ENCODE results near the gene CDC42BPG.

Gene CDC42BPG

GRCh38 chr11:64803846-64804345 is 40.6 kb downstream of the CDC42BPG start:
- Histone ChIP-seq H3K79me1 (ENCODE audit: low read length) (peaks cover 2% of the 10 kb centered on the region), H3K4me3 (ENCODE audit: low read length) (no peak overlapping the region), H3K4ac (ENCODE audit: low read depth, low read length) (no peak overlapping the region), H4K5ac (ENCODE audit: low read length) (no peak overlapping the region), H2BK120ac (ENCODE audit: low read depth, low read length) (no peak overlapping the region), H3K36me3 (ENCODE audit: control insufficient read depth, insufficient read depth, low read length) (peaks cover 4% of the 10 kb centered on the region), H2AK5ac (ENCODE audit: low read length) (no peak overlapping the region), H2BK15ac (replicated peaks; ENCODE audit: low read depth) (no peak overlapping the region), H3K79me2 (ENCODE audit: control insufficient read depth, insufficient read depth, low read length) (no peaks in the 10 kb centered on the region), H3K4me1 (ENCODE audit: control insufficient read depth, low read depth, low read length) (no peaks in the 10 kb centered on the region), H3K9ac (ENCODE audit: low read length) (peak overlapping the region; percentile 46), H3K18ac (ENCODE audit: low read length) (no peak overlapping the region), H3K23ac (ENCODE audit: low read length) (no peak overlapping the region), H3K4me2 (ENCODE audit: low read length) (peak overlapping the region; percentile 34), H2BK5ac (ENCODE audit: low read length) (no peak overlapping the region), H3K27me3 (ENCODE audit: insufficient read depth, low read length, poor library complexity) (no peaks in the 10 kb centered on the region), H3K56ac (ENCODE audit: low read length) (peak overlapping the region; percentile 59), H4K8ac (ENCODE audit: low read depth, low read length) (no peak overlapping the region), H3K27ac (ENCODE audit: low read depth, low read length) (peak overlapping the region; percentile 18)
- WGBS (ENCODE audit: extremely low coverage, insufficient coverage, low lambda C conversion rate) = no CpG with 5 or more reads among the region's 15 CpGs
- DNase-seq = peak; percentile 82

- H2AK5ac ChIP-seq (ENCODE audit: low read length) = no peak within 1 kb of the TSS
- H3K9ac ChIP-seq (ENCODE audit: low read length) = peak within 1 kb of the TSS; percentile 71
- DNase-seq = peak; percentile 95
- H4K8ac ChIP-seq (ENCODE audit: low read depth, low read length) = no peak within 1 kb of the TSS
- no peak within 1 kb of the TSS for H3K18ac ChIP-seq (ENCODE audit: low read length)
- no peaks in the 10 kb centered on the region for H3K4me1 ChIP-seq (ENCODE audit: control insufficient read depth, low read depth, low read length)
- no CpG with 5 or more reads among the region's 58 CpGs for WGBS (ENCODE audit: extremely low coverage, insufficient coverage, low lambda C conversion rate)
- H3K56ac ChIP-seq (ENCODE audit: low read length) = peak within 1 kb of the TSS; percentile 94
- no peak within 1 kb of the TSS for H4K5ac ChIP-seq (ENCODE audit: low read length)
- peaks cover 4% of the 10 kb centered on the region for H3K36me3 ChIP-seq (ENCODE audit: control insufficient read depth, insufficient read depth, low read length)
- H3K4me3 ChIP-seq (ENCODE audit: low read length) = peak within 1 kb of the TSS; percentile 50
- H3K79me1 ChIP-seq (ENCODE audit: low read length) = peaks cover 2% of the 10 kb centered on the region
- H2BK5ac ChIP-seq (ENCODE audit: low read length) = no peak within 1 kb of the TSS
- H3K27ac ChIP-seq (ENCODE audit: low read depth, low read length) = peak within 1 kb of the TSS; percentile 18
- no peaks in the 10 kb centered on the region for H3K79me2 ChIP-seq (ENCODE audit: control insufficient read depth, insufficient read depth, low read length)
- H2BK120ac ChIP-seq (ENCODE audit: low read depth, low read length) = no peak within 1 kb of the TSS
- no peak within 1 kb of the TSS for H2BK15ac ChIP-seq (replicated peaks; ENCODE audit: low read depth)
- no peaks in the 10 kb centered on the region for H3K27me3 ChIP-seq (ENCODE audit: insufficient read depth, low read length, poor library complexity)
- H3K4ac ChIP-seq (ENCODE audit: low read depth, low read length) = no peak within 1 kb of the TSS
- H3K4me2 ChIP-seq (ENCODE audit: low read length) = peak within 1 kb of the TSS; percentile 67
- H3K23ac ChIP-seq (ENCODE audit: low read length) = no peak within 1 kb of the TSS
Measured at GRCh38 chr11:64803158-64803845, 41.2 kb downstream of the CDC42BPG start, which contains the start of gene MAP4K2. MAP4K2 (minus strand) TSS chr11:64803214; CDS start chr11:64803149, 65 bp downstream.

GRCh38 chr11:64802370-64803157 is 41.9 kb downstream of the CDC42BPG start:
- H2BK15ac ChIP-seq (replicated peaks; ENCODE audit: low read depth) = no peak overlapping the region
- H3K56ac ChIP-seq (ENCODE audit: low read length) = peak overlapping the region; percentile 94
- peaks cover 3% of the 10 kb centered on the region for H3K36me3 ChIP-seq (ENCODE audit: control insufficient read depth, insufficient read depth, low read length)
- peak overlapping the region; percentile 67 for H3K4me2 ChIP-seq (ENCODE audit: low read length)
- peak overlapping the region; percentile 65 for H3K9ac ChIP-seq (ENCODE audit: low read length)
- DNase-seq = peak; percentile 17
- no peak overlapping the region for H3K4ac ChIP-seq (ENCODE audit: low read depth, low read length)
- H3K79me1 ChIP-seq (ENCODE audit: low read length) = peaks cover 2% of the 10 kb centered on the region
- WGBS (ENCODE audit: extremely low coverage, insufficient coverage, low lambda C conversion rate) = no CpG with 5 or more reads among the region's 54 CpGs
- no peaks in the 10 kb centered on the region for H3K27me3 ChIP-seq (ENCODE audit: insufficient read depth, low read length, poor library complexity)
- peak overlapping the region; percentile 50 for H3K4me3 ChIP-seq (ENCODE audit: low read length)
- no peak overlapping the region for H2BK120ac ChIP-seq (ENCODE audit: low read depth, low read length)
- no peak overlapping the region for H4K5ac ChIP-seq (ENCODE audit: low read length)
- no peak overlapping the region for H2AK5ac ChIP-seq (ENCODE audit: low read length)
- H3K4me1 ChIP-seq (ENCODE audit: control insufficient read depth, low read depth, low read length) = no peaks in the 10 kb centered on the region
- H3K27ac ChIP-seq (ENCODE audit: low read depth, low read length) = no peak overlapping the region
- no peak overlapping the region for H4K8ac ChIP-seq (ENCODE audit: low read depth, low read length)
- H3K23ac ChIP-seq (ENCODE audit: low read length) = no peak overlapping the region
- no peak overlapping the region for H3K18ac ChIP-seq (ENCODE audit: low read length)
- H3K79me2 ChIP-seq (ENCODE audit: control insufficient read depth, insufficient read depth, low read length) = no peaks in the 10 kb centered on the region
- H2BK5ac ChIP-seq (ENCODE audit: low read length) = no peak overlapping the region

- H3K4me3 ChIP-seq (ENCODE audit: low read length) = no peak overlapping the region
- DNase-seq = no peak
- no CpG with 5 or more reads among the region's 13 CpGs for WGBS (ENCODE audit: extremely low coverage, insufficient coverage, low lambda C conversion rate)
Measured at GRCh38 chr11:64801561-64802369, 42.7 kb downstream of the CDC42BPG start.

GRCh38 chr11:64801158-64801464 is 43.3 kb downstream of the CDC42BPG start:
- Histone ChIP-seq H2BK5ac (ENCODE audit: low read length) (no peak overlapping the region), H4K5ac (ENCODE audit: low read length) (no peak overlapping the region), H3K27ac (ENCODE audit: low read depth, low read length) (no peak overlapping the region), H3K23ac (ENCODE audit: low read length) (no peak overlapping the region), H3K4ac (ENCODE audit: low read depth, low read length) (no peak overlapping the region), H3K9ac (ENCODE audit: low read length) (no peak overlapping the region), H2BK15ac (replicated peaks; ENCODE audit: low read depth) (no peak overlapping the region), H3K4me2 (ENCODE audit: low read length) (no peak overlapping the region), H3K4me1 (ENCODE audit: control insufficient read depth, low read depth, low read length) (no peaks in the 10 kb centered on the region), H2BK120ac (ENCODE audit: low read depth, low read length) (no peak overlapping the region), H3K18ac (ENCODE audit: low read length) (no peak overlapping the region), H4K8ac (ENCODE audit: low read depth, low read length) (no peak overlapping the region), H3K79me2 (ENCODE audit: control insufficient read depth, insufficient read depth, low read length) (no peaks in the 10 kb centered on the region), H3K36me3 (ENCODE audit: control insufficient read depth, insufficient read depth, low read length) (peaks cover 3% of the 10 kb centered on the region), H2AK5ac (ENCODE audit: low read length) (no peak overlapping the region), H3K56ac (ENCODE audit: low read length) (no peak overlapping the region), H3K27me3 (ENCODE audit: insufficient read depth, low read length, poor library complexity) (no peaks in the 10 kb centered on the region), H3K79me1 (ENCODE audit: low read length) (no peaks in the 10 kb centered on the region), H3K4me3 (ENCODE audit: low read length) (no peak overlapping the region)
- no peak for DNase-seq
- WGBS (ENCODE audit: extremely low coverage, insufficient coverage, low lambda C conversion rate) = no CpG with 5 or more reads among the region's 9 CpGs

More at GRCh38 chr11:64801561-64802369, 42.7 kb downstream of the CDC42BPG start:
- Histone ChIP-seq H3K79me1 (ENCODE audit: low read length) (no peaks in the 10 kb centered on the region), H3K36me3 (ENCODE audit: control insufficient read depth, insufficient read depth, low read length) (peaks cover 3% of the 10 kb centered on the region), H2BK15ac (replicated peaks; ENCODE audit: low read depth) (no peak overlapping the region), H4K5ac (ENCODE audit: low read length) (no peak overlapping the region), H3K23ac (ENCODE audit: low read length) (no peak overlapping the region), H3K79me2 (ENCODE audit: control insufficient read depth, insufficient read depth, low read length) (no peaks in the 10 kb centered on the region), H3K4me1 (ENCODE audit: control insufficient read depth, low read depth, low read length) (no peaks in the 10 kb centered on the region), H3K4ac (ENCODE audit: low read depth, low read length) (no peak overlapping the region), H3K56ac (ENCODE audit: low read length) (peak overlapping the region; percentile 94), H3K27me3 (ENCODE audit: insufficient read depth, low read length, poor library complexity) (no peaks in the 10 kb centered on the region), H4K8ac (ENCODE audit: low read depth, low read length) (no peak overlapping the region), H3K9ac (ENCODE audit: low read length) (peak overlapping the region; percentile 13), H3K27ac (ENCODE audit: low read depth, low read length) (no peak overlapping the region), H2AK5ac (ENCODE audit: low read length) (no peak overlapping the region), H3K18ac (ENCODE audit: low read length) (no peak overlapping the region), H3K4me2 (ENCODE audit: low read length) (no peak overlapping the region), H2BK120ac (ENCODE audit: low read depth, low read length) (no peak overlapping the region), H2BK5ac (ENCODE audit: low read length) (no peak overlapping the region)
